ENCODE data around the gene COX8C. TPM values are rescaled to one million over a fixed set of nuclear protein-coding genes. Genes with fewer than 3 reads are reported as not detected.

COX8C gene
- polyA plus RNA-seq, 2 of the 4 experiments (the other 2 are of a cell fraction), result not detected

GRCh38 chr14:93368996-93369712 is 22.2 kb downstream of the COX8C start (continued):
- TF ChIP-seq BCL3 (IDR thresholded peaks at IDR 0.05) (no peak), MYC (IDR thresholded peaks at IDR 0.05; ENCODE audit: borderline replicate concordance, low read length) (no peak)

- WGBS (ENCODE audit: missing lambda C conversion rate), result 59% methylated on average over 4 of the region's 4 CpGs
- Histone ChIP-seq H3K4me3 (no peak overlapping the region), H3K4me2 (no peak overlapping the region), H3K27ac (no peak overlapping the region), H3K4me1 (no peaks in the 10 kb centered on the region), H3K9me3 (no peaks in the 10 kb centered on the region)
- ChIA-PET CTCF (no interaction called here), POLR2A (no interaction called here)
- no peak for TF ChIP-seq FOSL2 (IDR thresholded peaks at IDR 0.05)
- no peak for TF ChIP-seq FOSL2 (CRISPR knock-in tag; IDR thresholded peaks at IDR 0.05)
- TF ChIP-seq NFE2L2 (conservative IDR thresholded peaks at IDR 0.05; ENCODE audit: low read length), result no peak
- no peak for TF ChIP-seq HEYL (CRISPR knock-in tag; IDR thresholded peaks at IDR 0.05)
- TF ChIP-seq POLR2AphosphoS2 (conservative IDR thresholded peaks at IDR 0.05; ENCODE audit: low read length), result no peak
- no peak for TF ChIP-seq RNF2 (IDR thresholded peaks at IDR 0.05; ENCODE audit: borderline replicate concordance, low read depth)
- TF ChIP-seq ZNF302 (CRISPR knock-in tag; IDR thresholded peaks at IDR 0.05), result no peak
- TF ChIP-seq SREBF2 (IDR thresholded peaks at IDR 0.05), result no peak
- TF ChIP-seq JUNB (IDR thresholded peaks at IDR 0.05), result no peak
- no peak for TF ChIP-seq KDM5A (IDR thresholded peaks at IDR 0.05)
- TF ChIP-seq RFX5 (IDR thresholded peaks at IDR 0.05), result no peak
- no peak for TF ChIP-seq KDM1A (IDR thresholded peaks at IDR 0.05; ENCODE audit: low read depth)
- no peak for TF ChIP-seq ZSCAN20 (CRISPR knock-in tag; IDR thresholded peaks at IDR 0.05)
- no peak for TF ChIP-seq HDAC2 (IDR thresholded peaks at IDR 0.05)
- TF ChIP-seq E2F6 (IDR thresholded peaks at IDR 0.05; ENCODE audit: borderline replicate concordance, low read depth), result no peak
- no peak for TF ChIP-seq FOXS1 (CRISPR knock-in tag; IDR thresholded peaks at IDR 0.05)
- no peak for TF ChIP-seq RARB (CRISPR knock-in tag; IDR thresholded peaks at IDR 0.05)
- FAIRE-seq (no peak), DNase-seq (ENCODE audit: low read depth in 1 of 2, low spot score in 1 of 2) (no peak), ATAC-seq (no peak)
These were observed 22.8 kb downstream of the COX8C start for GRCh38 chr14:93369713-93370266.

GRCh38 chr14:93375673-93376156 is 28.7 kb downstream of the COX8C start:
- 44% methylated on average over 6 of the region's 6 CpGs for WGBS (ENCODE audit: missing lambda C conversion rate)
- no peak for FAIRE-seq
- Histone ChIP-seq H3K4me2 (no peak overlapping the region), H3K4me3 (no peak overlapping the region), H3K27ac (no peak overlapping the region), H3K4me1 (no peaks in the 10 kb centered on the region), H3K9me3 (no peaks in the 10 kb centered on the region)
- ChIA-PET CTCF (no interaction called here), POLR2A (no interaction called here)
- ATAC-seq, result no peak
- DNase-seq (ENCODE audit: low read depth in 1 of 2, low spot score in 1 of 2), result no peak
- TF ChIP-seq EP300 (IDR thresholded peaks at IDR 0.05) (no peak), ESRRA (IDR thresholded peaks at IDR 0.05; ENCODE audit: borderline replicate concordance, low read length) (no peak), FOSL2 (IDR thresholded peaks at IDR 0.05) (no peak), FOSL2 (CRISPR knock-in tag; IDR thresholded peaks at IDR 0.05) (no peak), NR3C1 (IDR thresholded peaks at IDR 0.05) (no peak), HOXB13 (CRISPR knock-in tag; IDR thresholded peaks at IDR 0.05; ENCODE audit: low read depth) (no peak), CEBPB (IDR thresholded peaks at IDR 0.05) (no peak), KDM5A (IDR thresholded peaks at IDR 0.05) (no peak), BCL3 (IDR thresholded peaks at IDR 0.05) (no peak), NFE2L2 (conservative IDR thresholded peaks at IDR 0.05; ENCODE audit: low read length) (no peak), JUNB (IDR thresholded peaks at IDR 0.05) (no peak)
